GM12873 (cell line): ENCODE results near the gene NSD2.

ENCODE experiments used
- TF ChIP-seq, protein P1 (sequence below): IDR thresholded peaks from 2 replicates; pipeline ENCODE4 v1.5.1; 2012; ENCODE audit warnings: low read depth, mild to moderate bottlenecking, moderate library complexity, low read length, control low read depth; ENCODE audit not compliant: insufficient read depth; ENCODE audit errors: missing control alignments

The NSD2 gene

DNA sequence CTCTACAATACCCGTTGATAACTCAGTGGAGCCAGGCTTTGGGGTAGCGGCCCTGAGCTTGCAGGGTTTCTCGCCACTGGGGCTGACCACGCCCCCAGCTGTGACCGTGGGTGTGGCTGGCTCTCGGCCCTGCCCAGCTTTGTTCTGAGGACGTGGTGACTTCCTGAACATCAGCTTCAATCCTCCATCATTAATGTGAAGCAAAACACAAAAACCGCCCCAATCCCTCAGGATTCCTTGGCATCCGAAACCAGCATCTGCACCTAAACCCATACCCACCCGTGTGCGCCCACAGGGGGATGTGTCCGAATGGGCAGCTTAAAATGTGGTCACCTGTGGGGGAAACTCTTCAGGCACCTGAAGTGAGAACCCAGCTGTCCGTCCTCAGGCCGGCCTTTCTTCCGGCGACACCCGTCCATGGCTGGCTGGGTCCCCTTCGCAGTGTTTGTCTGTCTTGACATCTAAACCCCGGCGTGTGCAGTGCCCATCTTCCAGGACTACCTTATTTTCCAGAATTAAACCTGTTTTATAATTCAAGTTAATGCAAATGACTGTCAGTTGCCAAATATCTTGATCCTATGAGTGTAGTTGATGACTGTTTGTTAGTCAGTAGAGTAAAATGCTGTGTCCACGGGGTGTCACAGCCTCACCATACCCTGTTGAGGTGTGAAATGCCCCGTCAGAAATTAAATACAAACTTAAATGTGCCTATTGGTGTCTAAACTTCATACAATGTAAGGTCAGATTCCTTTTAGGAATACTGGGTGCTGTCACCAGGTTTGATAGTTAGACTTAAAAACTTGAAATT, 110.3 kb downstream of the NSD2 start:
- TF ChIP-seq, protein P1, sequence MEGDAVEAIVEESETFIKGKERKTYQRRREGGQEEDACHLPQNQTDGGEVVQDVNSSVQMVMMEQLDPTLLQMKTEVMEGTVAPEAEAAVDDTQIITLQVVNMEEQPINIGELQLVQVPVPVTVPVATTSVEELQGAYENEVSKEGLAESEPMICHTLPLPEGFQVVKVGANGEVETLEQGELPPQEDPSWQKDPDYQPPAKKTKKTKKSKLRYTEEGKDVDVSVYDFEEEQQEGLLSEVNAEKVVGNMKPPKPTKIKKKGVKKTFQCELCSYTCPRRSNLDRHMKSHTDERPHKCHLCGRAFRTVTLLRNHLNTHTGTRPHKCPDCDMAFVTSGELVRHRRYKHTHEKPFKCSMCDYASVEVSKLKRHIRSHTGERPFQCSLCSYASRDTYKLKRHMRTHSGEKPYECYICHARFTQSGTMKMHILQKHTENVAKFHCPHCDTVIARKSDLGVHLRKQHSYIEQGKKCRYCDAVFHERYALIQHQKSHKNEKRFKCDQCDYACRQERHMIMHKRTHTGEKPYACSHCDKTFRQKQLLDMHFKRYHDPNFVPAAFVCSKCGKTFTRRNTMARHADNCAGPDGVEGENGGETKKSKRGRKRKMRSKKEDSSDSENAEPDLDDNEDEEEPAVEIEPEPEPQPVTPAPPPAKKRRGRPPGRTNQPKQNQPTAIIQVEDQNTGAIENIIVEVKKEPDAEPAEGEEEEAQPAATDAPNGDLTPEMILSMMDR = no peak

DNA sequence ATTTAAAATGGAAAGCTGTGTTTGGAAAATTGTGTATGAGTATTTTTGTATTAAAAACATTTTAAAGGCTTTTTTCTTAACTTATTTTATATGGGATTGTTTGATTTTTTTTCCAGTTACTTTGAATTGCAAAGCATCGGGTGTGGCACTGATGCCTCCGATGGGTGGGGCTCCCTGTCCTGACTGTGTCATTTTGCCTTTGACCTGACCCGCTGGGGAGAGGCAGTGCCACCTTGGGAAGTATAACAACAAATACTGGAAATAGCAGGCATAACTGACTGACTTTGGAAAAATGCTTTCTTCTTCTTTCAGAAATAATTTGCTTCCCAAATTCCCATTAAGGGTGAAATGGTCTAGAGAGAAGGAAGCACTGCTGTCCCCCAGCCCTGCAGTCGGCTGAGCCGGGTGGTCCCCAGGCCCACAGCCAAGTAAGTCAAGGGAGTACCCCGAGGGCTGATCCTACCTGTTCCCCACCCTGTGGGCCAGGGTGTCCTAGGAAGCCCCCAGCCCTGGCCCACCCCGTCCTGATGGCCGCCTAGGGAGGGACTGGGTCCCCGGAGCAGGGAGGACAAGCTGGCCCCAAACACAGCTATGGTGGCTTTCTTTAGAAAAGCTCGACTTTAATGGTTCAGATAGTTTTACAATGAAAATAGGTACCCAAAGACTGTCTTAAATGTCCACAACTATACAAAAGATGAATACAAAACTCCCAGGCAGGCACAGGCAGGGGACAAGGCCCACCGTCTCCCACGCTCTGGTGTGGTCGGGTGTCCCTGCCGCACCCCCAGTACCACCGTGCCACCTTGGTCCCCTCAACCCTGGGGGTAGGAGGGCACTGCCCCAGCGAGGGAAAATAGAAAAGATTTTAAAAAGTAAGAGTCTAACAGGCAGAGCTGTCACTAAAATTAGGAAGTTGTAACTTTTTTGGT, 111.2 kb downstream of the NSD2 start:
- TF ChIP-seq, protein P1 = no peak

DNA sequence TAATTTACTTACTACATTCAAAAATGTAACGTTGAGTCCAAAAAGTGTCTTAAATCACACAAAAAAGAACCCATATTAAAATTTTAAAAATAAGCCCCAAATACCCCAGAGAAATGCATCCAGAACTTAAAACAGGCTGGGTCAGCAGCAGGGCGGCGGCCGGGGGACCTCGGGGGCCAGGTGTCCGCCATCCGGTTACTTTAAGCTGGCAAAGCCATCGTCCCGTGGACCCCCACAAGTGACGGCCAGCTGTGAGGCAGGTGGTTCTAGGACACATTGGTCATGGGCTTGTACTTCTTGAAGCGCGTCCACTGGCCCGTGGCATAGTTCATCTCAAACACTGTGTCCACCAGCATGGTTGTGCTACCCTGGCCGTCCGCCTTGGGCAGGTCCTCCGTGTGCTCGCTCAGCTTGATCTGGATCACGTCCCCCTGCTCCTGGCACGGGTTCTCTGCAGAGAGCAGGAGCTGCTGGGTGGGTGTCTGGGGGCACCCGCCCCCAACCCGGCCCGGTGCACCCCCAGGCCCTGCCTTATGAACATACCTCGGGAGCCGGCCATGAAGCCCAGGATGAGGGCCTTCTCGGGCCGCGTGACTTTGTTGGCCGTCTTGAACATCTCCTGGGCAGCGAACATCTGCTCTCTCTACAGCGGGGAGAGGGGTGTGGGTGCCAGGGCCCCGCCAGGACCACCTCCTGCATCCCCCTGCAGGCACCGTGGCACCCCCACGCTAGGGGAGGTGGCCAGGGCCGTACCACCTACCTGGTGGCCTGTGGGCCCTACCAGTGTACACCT, 112.1 kb downstream of the NSD2 start:
- TF ChIP-seq, protein P1 = no peak

DNA sequence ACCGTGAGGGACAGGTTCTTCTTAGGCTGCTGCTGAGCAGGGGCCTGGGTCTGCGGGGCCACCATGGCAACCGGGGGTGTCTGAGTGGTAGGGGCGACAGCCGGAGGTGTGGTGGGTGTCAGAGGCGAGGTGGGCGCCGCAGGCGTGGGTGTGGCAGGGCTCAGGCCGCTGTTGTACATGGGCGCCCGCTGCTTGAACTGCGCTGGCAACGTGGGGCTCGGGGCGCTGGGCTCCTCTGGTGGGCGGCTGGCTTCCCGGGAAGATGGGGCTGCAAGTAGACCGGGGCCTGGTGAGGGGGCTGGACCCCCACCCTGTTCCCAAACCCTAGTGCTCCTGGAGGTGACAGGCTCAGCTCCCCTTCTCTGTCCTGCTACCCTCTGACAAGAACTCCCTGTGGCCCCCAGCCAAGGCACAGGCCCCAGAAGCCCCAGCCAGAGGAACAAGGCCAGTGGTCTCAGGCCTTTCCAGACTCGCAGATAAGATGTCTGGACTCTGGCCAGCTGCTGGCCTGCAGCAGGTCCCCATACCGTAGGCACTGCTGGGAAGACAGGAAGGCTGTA, 112.7 kb downstream of the NSD2 start:
- TF ChIP-seq, protein P1 = no peak

DNA sequence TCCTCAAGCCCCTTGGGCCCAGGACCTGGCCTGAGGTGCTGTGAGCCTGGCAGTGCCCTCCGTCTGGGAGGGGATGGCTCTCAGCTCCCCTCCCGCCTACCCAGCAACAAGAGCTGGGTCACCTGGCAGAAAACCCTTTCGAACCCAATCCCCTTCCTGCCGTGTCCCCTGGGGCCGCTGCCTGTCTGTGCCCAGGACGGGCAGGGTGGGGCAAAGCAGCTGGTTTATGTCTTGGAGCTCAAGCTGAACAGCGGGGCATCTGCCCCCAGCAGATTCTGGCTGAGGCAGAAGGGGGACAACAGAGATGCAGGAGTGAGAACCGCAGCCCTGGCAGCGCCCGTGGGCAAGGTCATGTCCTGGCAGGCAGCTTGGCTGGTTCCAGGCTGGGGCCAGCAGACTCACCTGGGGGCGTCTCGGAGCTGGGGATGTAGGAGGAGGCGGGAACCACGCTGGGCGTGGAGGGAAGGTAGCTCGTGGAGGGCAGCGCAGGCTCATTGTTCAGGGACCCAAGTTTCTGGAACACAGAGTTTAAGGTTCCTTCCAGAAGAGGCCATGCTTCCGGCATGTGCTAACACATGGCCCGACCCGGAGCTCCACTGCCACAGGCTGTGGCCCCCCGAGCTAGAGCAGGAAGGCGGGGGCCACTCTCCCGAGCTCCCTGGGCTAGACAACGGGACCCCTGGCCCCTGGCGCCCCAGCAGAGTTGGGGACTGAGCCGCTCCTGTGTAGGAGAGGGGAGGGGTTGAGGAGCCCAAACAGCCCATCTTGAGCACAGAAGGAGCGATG, 113.4 kb downstream of the NSD2 start:
- TF ChIP-seq, protein P1 = no peak

- TF ChIP-seq, protein P1 = no peak
These were observed 114.1 kb downstream of the NSD2 start for GRCh38 chr4:1985294-1985693.
